ENCODE results near the gene RNF144A. TPM values are rescaled to one million over a fixed set of nuclear protein-coding genes. Genes with fewer than 3 reads are reported as not detected.
A peak's percentile ranks its signal among the peaks of the same experiment; 100 is the strongest.

RNF144A gene
- total RNA-seq, 3 donors from 2014 or later (not counting 1 experiment from before 2014, with no cell fraction given), result 17.3 to 36.7 (median 19.0) TPM

GRCh38 chr2:6966446-6966940 is 49.3 kb downstream of the RNF144A start:
- no peak for ATAC-seq
- intact Hi-C loops (cut with micrococcal nuclease), result no loop called here
- Mint-ChIP-seq H3K36me3 (no peaks in the 10 kb centered on the region), H3K4me1 (peaks cover 6 to 12% of the 10 kb centered on the region in 2 donors), H3K27ac (no peak overlapping the region), H3K27me3 (ENCODE audit: low read depth in 2 of 2) (no peaks in the 10 kb centered on the region), H3K4me3 (no peak overlapping the region), H3K9me3 (peaks cover 0 to 2% of the 10 kb centered on the region in 2 donors)
- WGBS (ENCODE audit: insufficient coverage), result 89% methylated on average over 7 of the region's 7 CpGs
- Histone ChIP-seq H3K27ac (ENCODE audit: low read length) (no peak overlapping the region), H3K36me3 (ENCODE audit: control insufficient read depth, insufficient read depth, low read length) (no peaks in the 10 kb centered on the region), H3K4me1 (ENCODE audit: control insufficient read depth, insufficient read depth, low read length) (no peaks in the 10 kb centered on the region), H3K27me3 (ENCODE audit: control insufficient read depth, insufficient read depth, low read length) (no peaks in the 10 kb centered on the region), H3K9me3 (ENCODE audit: control insufficient read depth, insufficient read depth, low read length) (no peaks in the 10 kb centered on the region), H3K4me3 (ENCODE audit: low read length) (no peak overlapping the region)
- TF ChIP-seq CTCF (IDR thresholded peaks at IDR 0.05), result no peak
- DNase-seq, result no peak

- Histone ChIP-seq H3K27me3 (ENCODE audit: control insufficient read depth, insufficient read depth, low read length) (no peaks in the 10 kb centered on the region), H3K9me3 (ENCODE audit: control insufficient read depth, insufficient read depth, low read length) (no peaks in the 10 kb centered on the region), H3K4me3 (ENCODE audit: low read length) (no peak overlapping the region), H3K36me3 (ENCODE audit: control insufficient read depth, insufficient read depth, low read length) (no peaks in the 10 kb centered on the region), H3K27ac (ENCODE audit: low read length) (no peak overlapping the region), H3K4me1 (ENCODE audit: control insufficient read depth, insufficient read depth, low read length) (no peaks in the 10 kb centered on the region)
- no peak for TF ChIP-seq CTCF (IDR thresholded peaks at IDR 0.05)
- Mint-ChIP-seq H3K4me3 (no peak overlapping the region), H3K36me3 (no peaks in the 10 kb centered on the region), H3K9me3 (peaks cover 0 to 2% of the 10 kb centered on the region in 2 donors), H3K27ac (no peak overlapping the region), H3K4me1 (peaks cover 6 to 16% of the 10 kb centered on the region in 2 donors), H3K27me3 (ENCODE audit: low read depth in 2 of 2) (no peaks in the 10 kb centered on the region)
- ATAC-seq (no peak), DNase-seq (no peak)
- intact Hi-C loops (cut with micrococcal nuclease), result no loop called here
- 94% methylated on average over 7 of the region's 7 CpGs for WGBS (ENCODE audit: insufficient coverage)
These were observed 50.1 kb downstream of the RNF144A start for GRCh38 chr2:6967301-6967700.

GRCh38 chr2:6968319-6969100 is 51.3 kb downstream of the RNF144A start:
- Histone ChIP-seq H3K27me3 (ENCODE audit: control insufficient read depth, insufficient read depth, low read length) (no peaks in the 10 kb centered on the region), H3K36me3 (ENCODE audit: control insufficient read depth, insufficient read depth, low read length) (no peaks in the 10 kb centered on the region), H3K9me3 (ENCODE audit: control insufficient read depth, insufficient read depth, low read length) (no peaks in the 10 kb centered on the region), H3K4me1 (ENCODE audit: control insufficient read depth, insufficient read depth, low read length) (no peaks in the 10 kb centered on the region), H3K4me3 (ENCODE audit: low read length) (no peak overlapping the region), H3K27ac (ENCODE audit: low read length) (no peak overlapping the region)
- Mint-ChIP-seq H3K36me3 (no peaks in the 10 kb centered on the region), H3K9me3 (peaks cover 0 to 2% of the 10 kb centered on the region in 2 donors), H3K27ac (no peak overlapping the region), H3K4me1 (peaks cover 6 to 15% of the 10 kb centered on the region in 2 donors), H3K27me3 (ENCODE audit: low read depth in 2 of 2) (no peaks in the 10 kb centered on the region), H3K4me3 (no peak overlapping the region)
- DNase-seq (peak in 1 of 2 donors; percentile 25), ATAC-seq (no peak)
- TF ChIP-seq CTCF (IDR thresholded peaks at IDR 0.05), result no peak
- WGBS (ENCODE audit: insufficient coverage), result 84% methylated on average over 10 of the region's 10 CpGs
- intact Hi-C loops (cut with micrococcal nuclease), result no loop called here

All from natural killer cell (primary cell).